Posterior vena cava (tissue), 2 donors: ENCODE measurements around the gene WNT7B. TPM values are rescaled to one million over a fixed set of nuclear protein-coding genes. Genes with fewer than 3 reads are reported as not detected.

ENCODE experiments used
- DNase-seq: peaks from one replicate; pipeline ENCODE4 v3.0.0-alpha.2; 2020; ENCODE audit warnings: low spot score
- intact Hi-C, 2 donors: fragments of 100-400 bp; cut with DNase I; formaldehyde crosslinking; loops; one replicate each; pipeline versions ENCODE4 v1.14.1 to v1.14.2; 2022 to 2023
- total RNA-seq, 2 donors: library from RNA; stranded (reverse); fragmentation: NEBNext Ultra II Directional; extraction: Animal tissue kit (Norgen Biotek cat#: 25700); gene quantifications; one replicate each; pipeline ENCODE4 v1.2.1, GENCODE V29; 2021
- donor health status: DM: yes; HTN: yes; CAD: no.
- donor health status: DM: yes; HTN: yes; CAD: no.

Gene WNT7B
- total RNA-seq, 2 donors from 2014 or later, result not detected

- intact Hi-C loops, result no loop called here
- no peak for DNase-seq
Observed at GRCh38 chr22:45945621-45946106, 31.3 kb downstream of the WNT7B start.

GRCh38 chr22:45942787-45943493, 34.0 kb downstream of the WNT7B start:
- no peak for DNase-seq
- intact Hi-C loops, result no loop called here

- DNase-seq, result no peak
- intact Hi-C loops, result no loop called here
Observed at GRCh38 chr22:45942344-45942743, 34.6 kb downstream of the WNT7B start.

- intact Hi-C loops, result loop anchor here in 1 of 2 donors (5.0 kb wide), 1 partner anchor 1393 kb away; no protein-coding TSS in a partner anchor
- no peak for DNase-seq
Observed at GRCh38 chr22:45938913-45939312, 38.0 kb downstream of the WNT7B start.

- DNase-seq, result no peak
- intact Hi-C loops, result loop anchor here in 1 of 2 donors (5.0 kb wide), 1 partner anchor 1394 kb away; no protein-coding TSS in a partner anchor
Observed at GRCh38 chr22:45937960-45938359, 39.0 kb downstream of the WNT7B start.

GRCh38 chr22:45935573-45935972, 41.4 kb downstream of the WNT7B start:
- intact Hi-C loops, result loop anchor here in 1 of 2 donors (5.0 kb wide), 1 partner anchor 1397 kb away; no protein-coding TSS in a partner anchor
- no peak for DNase-seq

- intact Hi-C loops, result loop anchor here in 1 of 2 donors (5.0 kb wide), 1 partner anchor 1398 kb away; no protein-coding TSS in a partner anchor
- DNase-seq, result no peak
Observed at GRCh38 chr22:45934659-45935341, 42.2 kb downstream of the WNT7B start.

GRCh38 chr22:45934168-45934564, 42.8 kb downstream of the WNT7B start:
- DNase-seq, result no peak
- intact Hi-C loops, result no loop called here

GRCh38 chr22:45933506-45934167, 43.3 kb downstream of the WNT7B start:
- no peak for DNase-seq
- intact Hi-C loops, result no loop called here

GRCh38 chr22:45932071-45932470, 44.9 kb downstream of the WNT7B start:
- intact Hi-C loops, result no loop called here
- no peak for DNase-seq

GRCh38 chr22:45931042-45931441, 45.9 kb downstream of the WNT7B start:
- DNase-seq, result no peak
- intact Hi-C loops, result no loop called here

- intact Hi-C loops, result no loop called here
- DNase-seq, result no peak
Observed at GRCh38 chr22:45930324-45930723, 46.6 kb downstream of the WNT7B start.

GRCh38 chr22:45929649-45930048, 47.3 kb downstream of the WNT7B start:
- no peak for DNase-seq
- intact Hi-C loops, result no loop called here

- intact Hi-C loops, result no loop called here
- no peak for DNase-seq
Observed at GRCh38 chr22:45928726-45929368, 48.1 kb downstream of the WNT7B start.

- intact Hi-C loops, result no loop called here
- no peak for DNase-seq
Observed at GRCh38 chr22:45927059-45927458, 49.9 kb downstream of the WNT7B start.

GRCh38 chr22:45926433-45926832, 50.5 kb downstream of the WNT7B start:
- intact Hi-C loops, result no loop called here
- no peak for DNase-seq

- intact Hi-C loops, result no loop called here
- no peak for DNase-seq
Observed at GRCh38 chr22:45925811-45926351, 51.1 kb downstream of the WNT7B start.

- no peak for DNase-seq
- intact Hi-C loops, result no loop called here
Observed at GRCh38 chr22:45923835-45924234, 53.1 kb downstream of the WNT7B start.

GRCh38 chr22:45923212-45923611, 53.8 kb downstream of the WNT7B start:
- intact Hi-C loops, result no loop called here
- no peak for DNase-seq
